ENCODE data around the gene FAM222B.
A peak's percentile ranks its signal among the peaks of the same experiment; 100 is the strongest.

FAM222B gene

GRCh38 chr17:28864991-28865849 lies 22.6 kb upstream of the FAM222B start (continued):
- no peak for TF ChIP-seq ZBTB26 (tag by site-specific recombination; optimal IDR thresholded peaks at IDR 0.05)
- TF ChIP-seq ATF2 (tag by site-specific recombination; IDR thresholded peaks at IDR 0.05; ENCODE audit: low read depth) = no peak
- no peak for TF ChIP-seq ZNF610 (tag by site-specific recombination; IDR thresholded peaks at IDR 0.05; ENCODE audit: borderline replicate concordance)
- TF ChIP-seq ZNF600 (tag by site-specific recombination; IDR thresholded peaks at IDR 0.05) = 0 out of 2 replicates have a peak, but pooled peaks have one; percentile 52
- TF ChIP-seq ZNF791 (tag by site-specific recombination; IDR thresholded peaks at IDR 0.05) = no peak
- peak; percentile 57; the same call in 1 of the 2 replicates for TF ChIP-seq PRDM10 (tag by site-specific recombination; IDR thresholded peaks at IDR 0.05)
- no peak for TF ChIP-seq ZNF664 (tag by site-specific recombination; IDR thresholded peaks at IDR 0.05)

GRCh38 chr17:28863953-28864352 lies 21.4 kb upstream of the FAM222B start:
- no peak overlapping the region for H3K4me3 ChIP-seq (ENCODE audit: low read depth, low read length)
- CTCF ChIA-PET = interaction anchor here (0.6 to 4.7 kb wide), 5 partner anchors 15 to 114 kb away, joined by 3 to 23 read pairs (median 3); no protein-coding TSS in a partner anchor
- H3K9me3 ChIP-seq (ENCODE audit: control insufficient read depth, insufficient read depth, low read depth, low read length) = no peaks in the 10 kb centered on the region
- TF ChIP-seq ZNF132 (tag by site-specific recombination; IDR thresholded peaks at IDR 0.05; ENCODE audit: borderline replicate concordance) = no peak
- no peak for TF ChIP-seq ZNF223 (tag by site-specific recombination; IDR thresholded peaks at IDR 0.05)
- no peak for TF ChIP-seq HOXD13 (CRISPR knock-in tag; IDR thresholded peaks at IDR 0.05; ENCODE audit: borderline replicate concordance)
- no peak for TF ChIP-seq ZNF777 (tag by site-specific recombination; IDR thresholded peaks at IDR 0.05; ENCODE audit: borderline replicate concordance)
- H3K36me3 ChIP-seq (ENCODE audit: control insufficient read depth in 2 of 2, insufficient read depth in 1 of 2, low read length in 2 of 2) = peaks cover 9 to 21% of the 10 kb centered on the region in 2 experiments; a peak in 2 of 3 replicates
- H3K27ac ChIP-seq (ENCODE audit: extremely low read depth, low read depth, low read length) = no peak overlapping the region
- POLR2A ChIA-PET = interaction anchor here (0.5 to 1.0 kb wide), 2 partner anchors 29 to 112 kb away, joined by 3 to 8 read pairs; no protein-coding TSS in a partner anchor
- no peaks in the 10 kb centered on the region for H3K4me1 ChIP-seq (ENCODE audit: control insufficient read depth, insufficient read depth, low read length)

- Histone ChIP-seq H3K4me1 (ENCODE audit: control insufficient read depth, insufficient read depth, low read length) (no peaks in the 10 kb centered on the region), H3K27ac (ENCODE audit: extremely low read depth, low read depth, low read length) (no peak overlapping the region), H3K36me3 (ENCODE audit: control insufficient read depth in 2 of 2, insufficient read depth in 1 of 2, low read length in 2 of 2) (peaks cover 19 to 34% of the 10 kb centered on the region in 2 experiments), H3K4me3 (ENCODE audit: low read depth, low read length) (no peak overlapping the region), H3K9me3 (ENCODE audit: control insufficient read depth, insufficient read depth, low read depth, low read length) (no peaks in the 10 kb centered on the region)
- no peak for TF ChIP-seq INSM2 (tag by site-specific recombination; IDR thresholded peaks at IDR 0.05)
- no peak for TF ChIP-seq KLF16 (tag by site-specific recombination; IDR thresholded peaks at IDR 0.05)
- TF ChIP-seq SP3 (tag by site-specific recombination; IDR thresholded peaks at IDR 0.05) = no peak
- TF ChIP-seq ZNF146 (tag by site-specific recombination; IDR thresholded peaks at IDR 0.05) = no peak
- ChIA-PET POLR2A (interaction anchor here (0.6 to 2.0 kb wide), 2 partner anchors 9 to 14 kb away, joined by 5 read pairs; no protein-coding TSS in a partner anchor), CTCF (interaction anchor here (1.3 to 2.1 kb wide), 5 partner anchors 11 to 99 kb away, joined by 4 to 12 read pairs (median 6); no protein-coding TSS in a partner anchor)
Measured at GRCh38 chr17:28862561-28862960, 20.0 kb upstream of the FAM222B start.

Measured in HEK293 (cell line).